ENCODE measurements around the gene C2orf80.
"Not testable (repeated sequence)": the region's sequence is repeated elsewhere in the genome, so short reads cannot be mapped to it uniquely, and the experiment has no call there.

C2orf80 gene

GRCh38 chr2:208135794-208136715, 53.8 kb downstream of the C2orf80 start:
- DNase-seq (ENCODE audit: low spot score), result no peak

- no peak for DNase-seq (ENCODE audit: low spot score)
These were observed 54.8 kb downstream of the C2orf80 start for GRCh38 chr2:208134928-208135586.

GRCh38 chr2:208130712-208131110, 59.1 kb downstream of the C2orf80 start:
- no peak for DNase-seq (ENCODE audit: low spot score)

GRCh38 chr2:208129744-208130711, 59.8 kb downstream of the C2orf80 start, which contains the start of gene CRYGC:
TSS of gene CRYGC (minus strand) at chr2:208129828. CDS start at chr2:208129792, 36 bp downstream.
- DNase-seq (ENCODE audit: low spot score), result no peak

GRCh38 chr2:208128136-208128535, 61.7 kb downstream of the C2orf80 start:
- no peak for DNase-seq (ENCODE audit: low spot score)

- DNase-seq (ENCODE audit: low spot score), result no peak
These were observed 62.7 kb downstream of the C2orf80 start for GRCh38 chr2:208127090-208127489.

GRCh38 chr2:208125251-208125650, 64.6 kb downstream of the C2orf80 start:
- no peak for DNase-seq (ENCODE audit: low spot score)

- DNase-seq (ENCODE audit: low spot score), result not testable (repeated sequence)
These were observed 65.7 kb downstream of the C2orf80 start, which contains the start of gene CRYGD for GRCh38 chr2:208124013-208124715. TSS of gene CRYGD (minus strand) at chr2:208124524. CDS start at chr2:208124473, 51 bp downstream.

GRCh38 chr2:208122248-208122647, 67.6 kb downstream of the C2orf80 start:
- DNase-seq (ENCODE audit: low spot score), result no peak

GRCh38 chr2:208118918-208119317, 70.9 kb downstream of the C2orf80 start:
- no peak for DNase-seq (ENCODE audit: low spot score)

- DNase-seq (ENCODE audit: low spot score), result not testable (repeated sequence)
These were observed 72.4 kb downstream of the C2orf80 start for GRCh38 chr2:208117390-208117789.
